SKM-1 treated with dmso at 0.1 percent for 144 hours (cell line): ENCODE measurements around the gene CBLL1.

Experiments
- DNase-seq: peaks from one replicate; lab custom pipeline; 2025; ENCODE audit not compliant: unreplicated experiment; lab: John Stamatoyannopoulos, UW

The CBLL1 gene

DNA sequence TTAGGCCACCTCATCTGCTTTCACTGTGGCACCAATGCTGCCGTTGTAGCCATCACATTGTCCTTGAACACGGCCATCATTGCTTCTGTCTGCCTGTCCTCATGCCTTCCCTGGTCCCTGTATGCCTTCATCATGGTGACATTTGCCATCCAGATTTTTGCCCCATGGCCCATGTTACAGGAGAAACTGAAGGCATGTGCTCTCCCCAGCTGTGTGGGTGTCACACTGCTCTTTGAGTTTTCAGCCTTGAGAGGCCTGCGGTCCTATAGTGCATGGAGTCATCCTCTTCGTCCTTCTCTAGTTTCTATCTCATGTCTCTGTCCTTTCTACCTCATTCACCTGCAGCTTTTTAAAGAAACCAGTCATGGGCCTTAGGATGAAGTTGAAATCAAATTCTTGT, 65.2 kb downstream of the CBLL1 start:
- no peak for DNase-seq

DNA sequence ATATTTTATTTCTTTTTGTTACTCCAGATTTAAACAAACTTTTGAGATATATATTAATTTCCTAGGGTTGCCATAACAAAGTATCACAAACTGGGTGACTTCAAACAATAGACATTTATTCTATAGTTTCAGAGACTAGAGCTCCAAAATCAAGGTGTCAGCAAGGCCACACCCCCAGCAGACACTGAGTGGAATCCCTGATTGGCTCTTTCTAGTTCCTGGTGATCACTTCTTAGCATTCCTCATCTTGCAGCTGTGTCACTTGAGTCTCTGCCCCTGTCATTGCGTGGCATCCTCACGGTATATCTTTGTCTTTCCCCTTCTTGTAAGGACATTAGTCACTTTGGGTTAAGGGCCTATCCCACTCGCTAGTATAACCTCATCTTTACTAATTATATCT, 66.7 kb downstream of the CBLL1 start:
- DNase-seq: no peak
